SKM-1 (cell line): ENCODE results near the gene CPEB1.

Source experiments
- DNase-seq: peaks from one replicate; lab custom pipeline; 2025; ENCODE audit not compliant: unreplicated experiment; lab: John Stamatoyannopoulos, UW

CPEB1 gene

GRCh38 chr15:82647045-82647834 is at the start of gene CPEB1:
Gene CPEB1, minus strand, starts transcription at chr15:82647363. Its CDS starts 18,904 bp downstream, at chr15:82628459.
- DNase-seq, result no peak

GRCh38 chr15:82692171-82692570 is 45.0 kb upstream of the CPEB1 start:
- DNase-seq, result no peak

GRCh38 chr15:82689147-82689546 is 42.0 kb upstream of the CPEB1 start:
- no peak for DNase-seq

GRCh38 chr15:82688691-82689090 is 41.5 kb upstream of the CPEB1 start:
- no peak for DNase-seq

- no peak for DNase-seq
Observed at GRCh38 chr15:82681371-82681770, 34.2 kb upstream of the CPEB1 start.

GRCh38 chr15:82680200-82681102 is 33.3 kb upstream of the CPEB1 start:
- no peak for DNase-seq

GRCh38 chr15:82679626-82680199 is 32.5 kb upstream of the CPEB1 start:
- DNase-seq, result no peak

GRCh38 chr15:82677720-82678323 is 30.7 kb upstream of the CPEB1 start:
- DNase-seq, result no peak

GRCh38 chr15:82674873-82675272 is 27.7 kb upstream of the CPEB1 start:
- DNase-seq, result no peak

- DNase-seq, result no peak
Observed at GRCh38 chr15:82670699-82671098, 23.5 kb upstream of the CPEB1 start.

GRCh38 chr15:82666606-82667005 is 19.4 kb upstream of the CPEB1 start:
- DNase-seq, result no peak

GRCh38 chr15:82664021-82664420 is 16.9 kb upstream of the CPEB1 start:
- DNase-seq, result no peak

GRCh38 chr15:82663186-82663600 is 16.0 kb upstream of the CPEB1 start:
- DNase-seq, result no peak

- no peak for DNase-seq
Observed at GRCh38 chr15:82662641-82663040, 15.5 kb upstream of the CPEB1 start.

- no peak for DNase-seq
Observed at GRCh38 chr15:82660378-82660777, 13.2 kb upstream of the CPEB1 start.

GRCh38 chr15:82656641-82657266 is 9.6 kb upstream of the CPEB1 start:
- no peak for DNase-seq

- no peak for DNase-seq
Observed at GRCh38 chr15:82655606-82656005, 8.4 kb upstream of the CPEB1 start.

GRCh38 chr15:82653483-82654168 is 6.5 kb upstream of the CPEB1 start:
- DNase-seq, result no peak

GRCh38 chr15:82651708-82652107 is 4.5 kb upstream of the CPEB1 start:
- DNase-seq, result no peak

GRCh38 chr15:82650046-82650670 is 3.0 kb upstream of the CPEB1 start:
- DNase-seq, result no peak
